Activated gamma-delta T cell (primary cell): Measurements from ENCODE around the gene UGT3A1.

Experiments
- DNase-seq: peaks from one replicate; lab custom pipeline; 2025; lab: John Stamatoyannopoulos, UW

Gene UGT3A1

GRCh38 chr5:35908814-35909213 lies 82.4 kb downstream of the UGT3A1 start:
- no peak for DNase-seq

DNA sequence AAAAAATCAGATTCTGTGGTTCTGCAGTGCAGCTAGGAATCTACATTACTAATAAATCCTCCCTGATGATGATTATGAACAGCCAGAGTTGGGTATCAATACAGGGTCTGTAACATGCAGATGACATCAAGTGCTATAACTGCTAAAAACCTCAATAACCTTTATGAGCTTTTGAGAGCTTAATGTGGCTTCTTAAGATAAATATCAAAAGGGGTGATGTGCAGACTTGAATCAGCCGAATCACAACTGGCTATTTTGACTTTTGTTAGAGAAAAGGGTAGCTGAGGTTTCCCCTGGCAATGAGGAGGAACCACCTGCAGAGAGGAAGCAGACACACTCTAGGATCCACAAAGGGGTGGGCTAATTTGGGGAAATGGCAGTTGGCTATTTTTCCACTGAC lies 83.0 kb downstream of the UGT3A1 start:
- DNase-seq, result no peak

DNA sequence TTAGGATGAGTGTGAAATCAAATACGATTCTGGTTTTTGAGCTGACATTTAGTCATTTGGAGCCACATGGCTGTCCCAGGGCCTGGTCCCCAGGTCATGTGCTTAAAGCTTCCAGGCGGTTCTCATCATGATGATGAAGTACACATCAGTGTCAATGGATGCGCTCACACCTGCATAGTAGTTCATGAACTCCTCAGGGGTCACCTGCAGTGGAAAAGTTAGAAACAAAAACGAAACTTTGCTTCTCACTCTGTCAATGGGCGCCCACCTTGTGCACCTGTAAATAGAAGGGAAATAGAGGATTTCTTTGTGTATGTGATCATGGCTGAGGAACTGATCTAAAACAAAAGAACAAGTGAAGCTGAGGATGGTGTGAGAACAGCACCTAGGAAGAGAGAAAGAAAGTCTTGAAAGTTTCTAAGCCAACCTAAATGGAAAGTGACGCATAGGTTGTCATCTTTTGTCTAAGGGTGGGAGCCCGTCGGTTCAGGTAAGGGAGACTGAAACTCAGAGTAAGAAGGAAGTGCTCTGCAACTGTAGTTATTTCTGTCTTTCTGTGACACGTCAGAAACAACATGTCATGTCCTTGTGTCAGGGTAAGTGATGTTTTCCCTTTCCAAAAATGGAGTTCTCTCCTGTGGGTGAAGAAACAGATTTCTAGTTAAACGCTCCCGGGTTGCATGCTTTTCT lies 86.6 kb downstream of the UGT3A1 start:
- no peak for DNase-seq

- DNase-seq, result no peak
Observed at GRCh38 chr5:35903631-35904203, 87.5 kb downstream of the UGT3A1 start.

GRCh38 chr5:35902046-35902672 lies 89.0 kb downstream of the UGT3A1 start:
- no peak for DNase-seq
